Suprapubic skin (tissue), 3 donors: ENCODE results near the gene KAZN.

Source experiments
- CTCF ChIP-seq, 2 donors: fragments of 200-600 bp in 1 of 2; fragments of 450-650 bp in 1 of 2; sonication (generic) in 1 of 2; IDR thresholded peaks; one replicate each; pipeline ENCODE4 v1.5.1; 2016 to 2019; ENCODE audit warnings: antibody characterized with exemption in 2 of 2, mild to moderate bottlenecking in 1 of 2, moderate library complexity in 1 of 2
- POLR2AphosphoS5 ChIP-seq, 3 donors: sonication (generic); formaldehyde crosslinking; IDR thresholded peaks; one replicate each; pipeline ENCODE4 v1.6.1; 2017; ENCODE audit warnings: antibody characterized with exemption in 3 of 3

GRCh38 chr1:14778541-14778897 lies 180.0 kb downstream of the KAZN start:
- no peak for TF ChIP-seq CTCF (IDR thresholded peaks at IDR 0.05)
- TF ChIP-seq POLR2AphosphoS5 (IDR thresholded peaks at IDR 0.05): no peak
